Neural cell (in vitro differentiated cells): Measurements from ENCODE around the gene CSMD2. TPM values are rescaled to one million over a fixed set of nuclear protein-coding genes. Genes with fewer than 3 reads are reported as not detected.

Experiments used
- H2AFZ ChIP-seq: fragments of 200-600, 300-800 bp; sonication (generic), shearing (Covaris generic); 2 replicates; pipeline ENCODE4 v1.6.0; 2014; ENCODE audit warnings: low read depth, mild to moderate bottlenecking, antibody characterized with exemption, low read length, moderate library complexity
- H3F3A ChIP-seq: fragments of 200-600 bp; shearing (Covaris generic); 2 replicates; pipeline ENCODE4 v1.6.1; 2016; ENCODE audit warnings: mild to moderate bottlenecking, moderate library complexity, mixed read lengths, antibody characterized with exemption, low read length; ENCODE audit not compliant: insufficient read depth, poor library complexity, severe bottlenecking
- H3K27ac ChIP-seq: fragments of 200-600, 300-800 bp; sonication (generic), shearing (Covaris generic); 2 replicates; pipeline ENCODE4 v1.5.1; 2014; ENCODE audit warnings: mild to moderate bottlenecking, low read length, moderate library complexity
- H3K27me3 ChIP-seq: fragments of 300-800, 200-600 bp; sonication (generic), shearing (Covaris generic); 2 replicates; pipeline ENCODE4 v1.6.0; 2014; ENCODE audit warnings: mild to moderate bottlenecking, low read depth, low read length, moderate library complexity; ENCODE audit not compliant: insufficient read depth
- H3K36me3 ChIP-seq: fragments of 300-800, 200-600 bp; sonication (generic), shearing (Covaris generic); 2 replicates; pipeline ENCODE4 v1.5.1; 2014; ENCODE audit warnings: mild to moderate bottlenecking, antibody characterized with exemption, low read length, moderate library complexity; ENCODE audit not compliant: insufficient read depth
- H3K4me2 ChIP-seq: fragments of 300-800, 200-600 bp; sonication (generic), shearing (Covaris generic); 2 replicates; pipeline ENCODE4 v1.6.0; 2014; ENCODE audit warnings: mild to moderate bottlenecking, low read length
- H3K4me3 ChIP-seq: fragments of 300-800, 200-600 bp; sonication (generic), shearing (Covaris generic); 2 replicates; pipeline ENCODE4 v1.5.1; 2014; ENCODE audit warnings: mild to moderate bottlenecking, low read length, moderate library complexity
- H3K79me2 ChIP-seq: fragments of 200-600 bp; shearing (Covaris generic); replicated peaks from 2 replicates; pipeline ENCODE4 v1.6.0; 2014; ENCODE audit warnings: mild to moderate bottlenecking, low read length, moderate library complexity; ENCODE audit not compliant: insufficient read depth
- H3K9ac ChIP-seq: fragments of 300-800, 200-600 bp; sonication (generic), shearing (Covaris generic); 2 replicates; pipeline ENCODE4 v1.6.1; 2016; ENCODE audit warnings: mild to moderate bottlenecking, low read length, mixed read lengths
- H3K9me2 ChIP-seq: fragments of 200-600 bp; shearing (Covaris generic); 2 replicates; pipeline ENCODE4 v1.6.1; 2016; ENCODE audit warnings: mild to moderate bottlenecking, low read length, mixed read lengths; ENCODE audit not compliant: insufficient read depth
- H3K9me3 ChIP-seq: fragments of 200-600, 300-800 bp; sonication (generic), shearing (Covaris generic); 2 replicates; pipeline ENCODE4 v1.6.1; 2016; ENCODE audit warnings: mild to moderate bottlenecking, mixed run types, low read length, moderate library complexity, mixed read lengths
- H4K20me1 ChIP-seq: fragments of 200-600 bp; shearing (Covaris generic); 2 replicates; pipeline ENCODE4 v1.6.1; 2016; ENCODE audit warnings: mild to moderate bottlenecking, mixed run types; ENCODE audit not compliant: insufficient read depth
- EP300 ChIP-seq: fragments of 450-650 bp; conservative IDR thresholded peaks from 2 replicates; pipeline ENCODE4 v1.6.1; 2014; ENCODE audit warnings: antibody characterized with exemption, mild to moderate bottlenecking, moderate library complexity; ENCODE audit not compliant: poor library complexity, severe bottlenecking
- EZH2 ChIP-seq: fragments of 200-600, 300-800 bp; shearing (Covaris generic), sonication (generic); IDR thresholded peaks from 2 replicates; pipeline ENCODE4 v1.6.1; 2014; ENCODE audit warnings: antibody characterized with exemption, low read length, borderline replicate concordance, mild to moderate bottlenecking; ENCODE audit not compliant: insufficient read depth, poor library complexity, severe bottlenecking
- MXI1 ChIP-seq: fragments of 450-650 bp; conservative IDR thresholded peaks from 2 replicates; pipeline ENCODE4 v1.6.1; 2014; ENCODE audit warnings: antibody characterized with exemption, mild to moderate bottlenecking; ENCODE audit not compliant: poor library complexity, severe bottlenecking
- POLR2AphosphoS5 ChIP-seq: IDR thresholded peaks from 2 replicates; pipeline ENCODE4 v1.6.1; 2012
- RAD21 ChIP-seq: fragments of 450-650 bp; conservative IDR thresholded peaks from 2 replicates; pipeline ENCODE4 v1.6.1; 2014; ENCODE audit warnings: antibody characterized with exemption, mild to moderate bottlenecking, moderate library complexity
- SMC3 ChIP-seq: fragments of 450-650 bp; conservative IDR thresholded peaks from 2 replicates; pipeline ENCODE4 v1.6.1; 2014; ENCODE audit warnings: antibody characterized with exemption, mild to moderate bottlenecking, moderate library complexity; ENCODE audit not compliant: poor library complexity
- TAF1 ChIP-seq: IDR thresholded peaks from 2 replicates; pipeline ENCODE4 v1.6.1; 2012; ENCODE audit warnings: low read depth
- polyA plus RNA-seq: library from polyadenylated mRNA; depleted of rRNA; stranded (reverse); fragments of >200 nt; gene quantifications from 2 replicates; pipeline ENCODE4 v1.2.3, GENCODE V29; 2014
- TF ChIP-seq, protein P1 (sequence below): fragments of 450-650 bp; IDR thresholded peaks from 2 replicates; pipeline ENCODE4 v1.5.1; 2014; ENCODE audit warnings: antibody characterized with exemption, mild to moderate bottlenecking, moderate library complexity; ENCODE audit not compliant: poor library complexity, severe bottlenecking
- TF ChIP-seq, protein P2 (sequence below): IDR thresholded peaks from 2 replicates; pipeline ENCODE4 v1.6.1; 2012; ENCODE audit warnings: borderline replicate concordance

Gene CSMD2
- polyA plus RNA-seq, 1 donor from 2014 or later: 9.6 TPM

DNA sequence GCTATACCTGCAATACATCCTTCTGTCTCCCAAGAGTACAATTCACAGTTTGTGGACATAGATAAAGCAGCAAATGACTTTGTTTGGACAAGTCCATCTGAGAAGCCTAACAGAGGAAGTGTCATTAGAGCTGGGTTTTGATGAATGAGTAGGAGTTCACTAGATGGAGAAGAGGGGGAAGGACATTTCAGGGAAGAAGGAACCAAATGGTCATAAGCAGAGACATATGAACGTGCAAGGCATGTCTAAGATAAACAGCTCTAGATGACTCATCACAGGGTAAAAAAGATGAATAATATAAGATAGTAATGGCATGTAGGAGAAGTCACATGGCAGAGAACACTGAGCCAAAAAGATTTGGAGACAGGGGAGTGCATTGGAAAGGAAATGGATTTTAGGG is 246.7 kb downstream of the CSMD2 start:
- Histone ChIP-seq H3K4me2 (no peak overlapping the region), H3K27me3 (no peaks in the 10 kb centered on the region)
- TF ChIP-seq TAF1: no peak
- TF ChIP-seq, protein P1, sequence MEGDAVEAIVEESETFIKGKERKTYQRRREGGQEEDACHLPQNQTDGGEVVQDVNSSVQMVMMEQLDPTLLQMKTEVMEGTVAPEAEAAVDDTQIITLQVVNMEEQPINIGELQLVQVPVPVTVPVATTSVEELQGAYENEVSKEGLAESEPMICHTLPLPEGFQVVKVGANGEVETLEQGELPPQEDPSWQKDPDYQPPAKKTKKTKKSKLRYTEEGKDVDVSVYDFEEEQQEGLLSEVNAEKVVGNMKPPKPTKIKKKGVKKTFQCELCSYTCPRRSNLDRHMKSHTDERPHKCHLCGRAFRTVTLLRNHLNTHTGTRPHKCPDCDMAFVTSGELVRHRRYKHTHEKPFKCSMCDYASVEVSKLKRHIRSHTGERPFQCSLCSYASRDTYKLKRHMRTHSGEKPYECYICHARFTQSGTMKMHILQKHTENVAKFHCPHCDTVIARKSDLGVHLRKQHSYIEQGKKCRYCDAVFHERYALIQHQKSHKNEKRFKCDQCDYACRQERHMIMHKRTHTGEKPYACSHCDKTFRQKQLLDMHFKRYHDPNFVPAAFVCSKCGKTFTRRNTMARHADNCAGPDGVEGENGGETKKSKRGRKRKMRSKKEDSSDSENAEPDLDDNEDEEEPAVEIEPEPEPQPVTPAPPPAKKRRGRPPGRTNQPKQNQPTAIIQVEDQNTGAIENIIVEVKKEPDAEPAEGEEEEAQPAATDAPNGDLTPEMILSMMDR: no peak
- TF ChIP-seq MXI1: no peak
- no peak for TF ChIP-seq EZH2
- TF ChIP-seq, protein P2, sequence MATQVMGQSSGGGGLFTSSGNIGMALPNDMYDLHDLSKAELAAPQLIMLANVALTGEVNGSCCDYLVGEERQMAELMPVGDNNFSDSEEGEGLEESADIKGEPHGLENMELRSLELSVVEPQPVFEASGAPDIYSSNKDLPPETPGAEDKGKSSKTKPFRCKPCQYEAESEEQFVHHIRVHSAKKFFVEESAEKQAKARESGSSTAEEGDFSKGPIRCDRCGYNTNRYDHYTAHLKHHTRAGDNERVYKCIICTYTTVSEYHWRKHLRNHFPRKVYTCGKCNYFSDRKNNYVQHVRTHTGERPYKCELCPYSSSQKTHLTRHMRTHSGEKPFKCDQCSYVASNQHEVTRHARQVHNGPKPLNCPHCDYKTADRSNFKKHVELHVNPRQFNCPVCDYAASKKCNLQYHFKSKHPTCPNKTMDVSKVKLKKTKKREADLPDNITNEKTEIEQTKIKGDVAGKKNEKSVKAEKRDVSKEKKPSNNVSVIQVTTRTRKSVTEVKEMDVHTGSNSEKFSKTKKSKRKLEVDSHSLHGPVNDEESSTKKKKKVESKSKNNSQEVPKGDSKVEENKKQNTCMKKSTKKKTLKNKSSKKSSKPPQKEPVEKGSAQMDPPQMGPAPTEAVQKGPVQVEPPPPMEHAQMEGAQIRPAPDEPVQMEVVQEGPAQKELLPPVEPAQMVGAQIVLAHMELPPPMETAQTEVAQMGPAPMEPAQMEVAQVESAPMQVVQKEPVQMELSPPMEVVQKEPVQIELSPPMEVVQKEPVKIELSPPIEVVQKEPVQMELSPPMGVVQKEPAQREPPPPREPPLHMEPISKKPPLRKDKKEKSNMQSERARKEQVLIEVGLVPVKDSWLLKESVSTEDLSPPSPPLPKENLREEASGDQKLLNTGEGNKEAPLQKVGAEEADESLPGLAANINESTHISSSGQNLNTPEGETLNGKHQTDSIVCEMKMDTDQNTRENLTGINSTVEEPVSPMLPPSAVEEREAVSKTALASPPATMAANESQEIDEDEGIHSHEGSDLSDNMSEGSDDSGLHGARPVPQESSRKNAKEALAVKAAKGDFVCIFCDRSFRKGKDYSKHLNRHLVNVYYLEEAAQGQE: no peak
- no peak for TF ChIP-seq SMC3

DNA sequence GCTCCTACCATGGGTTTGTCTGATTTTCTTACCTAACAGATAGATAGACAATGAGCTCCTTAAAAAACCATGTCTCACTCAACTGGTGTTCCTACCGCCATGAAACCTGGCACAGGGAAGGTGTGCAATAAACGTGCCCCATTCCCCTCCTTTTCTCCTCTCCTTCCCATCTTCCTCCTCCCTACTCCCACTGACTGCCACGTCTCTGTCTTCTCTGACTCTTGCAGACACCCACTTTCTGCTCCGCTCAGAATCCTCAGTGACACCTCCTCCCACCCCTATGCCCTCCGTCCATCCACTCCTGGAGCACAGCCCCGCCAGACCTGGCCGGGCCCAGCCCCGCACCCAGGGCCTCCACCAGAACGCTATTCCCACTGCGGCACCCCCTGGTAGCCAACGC is 248.2 kb downstream of the CSMD2 start:
- Histone ChIP-seq H3K9me2 (no peaks in the 10 kb centered on the region), H2AFZ (no peak overlapping the region), H3K4me2 (no peak overlapping the region), H3K27ac (no peak overlapping the region), H3K79me2 (no peaks in the 10 kb centered on the region), H3K9ac (no peak overlapping the region), H3K9me3 (no peaks in the 10 kb centered on the region), H3F3A (no peaks in the 10 kb centered on the region), H3K36me3 (no peaks in the 10 kb centered on the region), H3K27me3 (no peaks in the 10 kb centered on the region), H3K4me3 (no peak overlapping the region), H4K20me1 (no peaks in the 10 kb centered on the region)
- TF ChIP-seq MXI1 (no peak), SMC3 (no peak), POLR2AphosphoS5 (no peak), EZH2 (no peak), RAD21 (no peak), TAF1 (no peak), EP300 (no peak)
- TF ChIP-seq, protein P2: no peak
- TF ChIP-seq, protein P1: no peak

More for the DNA sequence above, 246.7 kb downstream of the CSMD2 start:
- Histone ChIP-seq H3K9me3 (no peaks in the 10 kb centered on the region), H3K27ac (no peak overlapping the region), H3K9ac (no peak overlapping the region), H3K36me3 (no peaks in the 10 kb centered on the region), H3K9me2 (no peaks in the 10 kb centered on the region), H3K4me3 (no peak overlapping the region), H3F3A (no peaks in the 10 kb centered on the region), H3K79me2 (no peaks in the 10 kb centered on the region), H4K20me1 (no peaks in the 10 kb centered on the region), H2AFZ (no peak overlapping the region)
